Vagina (tissue), 2 donors: ENCODE data around the gene SLC16A12. TPM values are rescaled to one million over a fixed set of nuclear protein-coding genes. Genes with fewer than 3 reads are reported as not detected.

Source experiments
- DNase-seq, 2 donors: peaks; one replicate each; pipeline ENCODE4 v3.0.0-alpha.2; 2017; ENCODE audit errors: extremely low spot score in 2 of 2
- H3K27ac ChIP-seq: fragments of 200-600 bp; sonication (generic); one replicate; pipeline ENCODE4 v1.5.1; 2019
- H3K27me3 ChIP-seq: fragments of 200-600 bp; sonication (generic); one replicate; pipeline ENCODE4 v1.5.1; 2019
- H3K36me3 ChIP-seq, 2 donors: fragments of 200-600 bp; sonication (generic); one replicate each; pipeline ENCODE4 v1.5.1; 2017 to 2019
- H3K4me1 ChIP-seq: fragments of 200-600 bp; sonication (generic); one replicate; pipeline ENCODE4 v1.5.1; 2019
- H3K4me3 ChIP-seq, 2 donors: fragments of 200-600 bp; sonication (generic); 1 replicate in 1 of 2; 2 replicates in 1 of 2; pipeline ENCODE4 v1.5.1; 2016 to 2019
- H3K9me3 ChIP-seq: fragments of 200-600 bp; sonication (generic); one replicate; pipeline ENCODE4 v1.5.1; 2019
- CTCF ChIP-seq, 3 experiments: fragments of 450-650 bp in 2 of 3; fragments of 200-600 bp in 1 of 3; sonication (generic) in 1 of 3; IDR thresholded peaks; one replicate each; pipeline ENCODE4 v1.5.1; 2017 to 2019; ENCODE audit warnings: antibody characterized with exemption in 3 of 3, mild to moderate bottlenecking in 2 of 3, moderate library complexity in 2 of 3
- POLR2A ChIP-seq, 2 donors: fragments of 450-650 bp; IDR thresholded peaks; one replicate each; pipeline ENCODE4 v1.6.1; 2017; ENCODE audit warnings: antibody characterized with exemption in 2 of 2, mild to moderate bottlenecking in 2 of 2, moderate library complexity in 2 of 2
- POLR2AphosphoS5 ChIP-seq, 2 donors: sonication (generic); formaldehyde crosslinking; IDR thresholded peaks; one replicate each; pipeline ENCODE4 v1.9.0; 2017; ENCODE audit warnings: antibody characterized with exemption in 2 of 2, mild to moderate bottlenecking in 2 of 2, low read depth in 1 of 2; ENCODE audit not compliant: insufficient read depth in 1 of 2
- intact Hi-C: fragments of 100-400 bp; cut with DNase I; formaldehyde crosslinking; loops from one replicate; pipeline ENCODE4 v1.15.1; 2023
- total RNA-seq: library from RNA; depleted of rRNA; stranded (reverse); fragments of >200 nt; gene quantifications from one replicate; pipeline ENCODE4 v1.2.3, GENCODE V29; 2016

SLC16A12 gene
- 3.7 TPM for total RNA-seq

GRCh38 chr10:89535171-89536012 is at the start of gene SLC16A12:
TSS of gene SLC16A12 (minus strand) at chr10:89535594. CDS start at chr10:89462578, 73,016 bp downstream.
- Histone ChIP-seq H3K36me3 (no peaks in the 10 kb centered on the region), H3K4me3 (peak within 1 kb of the TSS; percentile 38 to 52), H3K9me3 (no peaks in the 10 kb centered on the region), H3K4me1 (peaks cover 11% of the 10 kb centered on the region), H3K27ac (peak within 1 kb of the TSS; percentile 17), H3K27me3 (peaks cover 6% of the 10 kb centered on the region)
- no peak for TF ChIP-seq POLR2A (IDR thresholded peaks at IDR 0.05)
- TF ChIP-seq POLR2AphosphoS5 (IDR thresholded peaks at IDR 0.05; ENCODE audit: insufficient read depth in 1 of 2, low read depth in 1 of 2), result no peak
- no peak for TF ChIP-seq CTCF (IDR thresholded peaks at IDR 0.05)
- DNase-seq, result no peak
- intact Hi-C loops, result no loop called here

DNA sequence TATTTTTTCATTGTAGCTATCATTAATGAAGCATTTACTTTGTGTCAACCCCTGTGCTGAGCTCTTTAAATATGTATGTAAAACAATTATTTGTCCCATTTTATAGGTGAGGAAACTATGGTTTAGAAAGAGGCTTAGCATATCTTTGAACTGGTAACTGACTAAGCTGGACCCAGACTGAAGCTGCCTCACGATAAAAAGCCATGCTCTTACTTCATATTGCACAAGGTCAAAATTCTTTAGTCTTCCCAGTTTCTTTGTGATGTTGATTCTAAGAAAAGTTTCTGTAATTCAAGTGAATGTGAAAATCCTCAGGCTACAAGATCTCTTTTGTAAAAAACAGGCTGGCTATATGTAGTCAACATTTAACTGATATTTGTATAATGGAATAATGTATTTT is 46.6 kb upstream of the SLC16A12 start:
- Histone ChIP-seq H3K4me1 (no peaks in the 10 kb centered on the region), H3K36me3 (no peaks in the 10 kb centered on the region), H3K4me3 (no peak overlapping the region), H3K27ac (no peak overlapping the region), H3K9me3 (no peaks in the 10 kb centered on the region), H3K27me3 (no peaks in the 10 kb centered on the region)
- DNase-seq, result no peak
- intact Hi-C loops, result no loop called here
- TF ChIP-seq CTCF (IDR thresholded peaks at IDR 0.05) (no peak), POLR2AphosphoS5 (IDR thresholded peaks at IDR 0.05; ENCODE audit: insufficient read depth in 1 of 2, low read depth in 1 of 2) (no peak), POLR2A (IDR thresholded peaks at IDR 0.05) (no peak)

GRCh38 chr10:89580243-89580642 is 44.8 kb upstream of the SLC16A12 start:
- Histone ChIP-seq H3K9me3 (no peaks in the 10 kb centered on the region), H3K4me3 (no peak overlapping the region)
- intact Hi-C loops, result no loop called here

GRCh38 chr10:89576696-89577095 is 41.3 kb upstream of the SLC16A12 start:
- H3K27me3 ChIP-seq, result no peaks in the 10 kb centered on the region
- H3K4me1 ChIP-seq, result no peaks in the 10 kb centered on the region
- intact Hi-C loops, result no loop called here
- H3K9me3 ChIP-seq, result no peaks in the 10 kb centered on the region
- no peak overlapping the region for H3K4me3 ChIP-seq
- no peak for DNase-seq
- TF ChIP-seq POLR2AphosphoS5 (IDR thresholded peaks at IDR 0.05; ENCODE audit: insufficient read depth in 1 of 2, low read depth in 1 of 2), result no peak
- no peak for TF ChIP-seq POLR2A (IDR thresholded peaks at IDR 0.05)
- no peak for TF ChIP-seq CTCF (IDR thresholded peaks at IDR 0.05)
- no peak overlapping the region for H3K27ac ChIP-seq
- H3K36me3 ChIP-seq, result no peaks in the 10 kb centered on the region

More at GRCh38 chr10:89580243-89580642, 44.8 kb upstream of the SLC16A12 start:
- H3K36me3 ChIP-seq, result no peaks in the 10 kb centered on the region
- DNase-seq, result no peak
- H3K4me1 ChIP-seq, result no peaks in the 10 kb centered on the region
- no peak overlapping the region for H3K27ac ChIP-seq
- H3K27me3 ChIP-seq, result no peaks in the 10 kb centered on the region
- TF ChIP-seq POLR2AphosphoS5 (IDR thresholded peaks at IDR 0.05; ENCODE audit: insufficient read depth in 1 of 2, low read depth in 1 of 2) (no peak), CTCF (IDR thresholded peaks at IDR 0.05) (no peak), POLR2A (IDR thresholded peaks at IDR 0.05) (no peak)

GRCh38 chr10:89576022-89576421 is 40.6 kb upstream of the SLC16A12 start:
- H3K4me3 ChIP-seq, result no peak overlapping the region

More at GRCh38 chr10:89576022-89576421, 40.6 kb upstream of the SLC16A12 start:
- intact Hi-C loops, result no loop called here
- TF ChIP-seq POLR2AphosphoS5 (IDR thresholded peaks at IDR 0.05; ENCODE audit: insufficient read depth in 1 of 2, low read depth in 1 of 2) (no peak), CTCF (IDR thresholded peaks at IDR 0.05) (no peak), POLR2A (IDR thresholded peaks at IDR 0.05) (no peak)
- Histone ChIP-seq H3K36me3 (no peaks in the 10 kb centered on the region), H3K9me3 (no peaks in the 10 kb centered on the region), H3K27me3 (no peaks in the 10 kb centered on the region), H3K27ac (no peak overlapping the region), H3K4me1 (no peaks in the 10 kb centered on the region)
- no peak for DNase-seq
